ENCODE data around the gene HLA-E. TPM values are rescaled to one million over a fixed set of nuclear protein-coding genes. Genes with fewer than 3 reads are reported as not detected.
"Not testable (repeated sequence)": the region's sequence is repeated elsewhere in the genome, so short reads cannot be mapped to it uniquely, and the experiment has no call there.

Gene HLA-E
- total RNA-seq, 1 donor from 2014 or later, result 115 TPM

- DNase-seq, result no peak
These were observed 7.9 kb upstream of the HLA-E start for GRCh38 chr6:30481211-30481964.

- peak; percentile 30 for DNase-seq
These were observed 7.2 kb upstream of the HLA-E start for GRCh38 chr6:30481965-30482644.

GRCh38 chr6:30483677-30484279, 5.5 kb upstream of the HLA-E start:
- DNase-seq, result peak; percentile 12

GRCh38 chr6:30485236-30485635, 4.1 kb upstream of the HLA-E start:
- no peak for DNase-seq

GRCh38 chr6:30487926-30488325, 1.4 kb upstream of the HLA-E start:
- no peak for DNase-seq

- DNase-seq, result not testable (repeated sequence)
These were observed 620 bp upstream of the HLA-E start for GRCh38 chr6:30488697-30489080.

GRCh38 chr6:30490026-30490876, 942 bp downstream of the HLA-E start:
- no peak for DNase-seq

GRCh38 chr6:30491291-30491953, 2.1 kb downstream of the HLA-E start:
- DNase-seq, result not testable (repeated sequence)

- DNase-seq, result no peak
These were observed 3.0 kb downstream of the HLA-E start for GRCh38 chr6:30491991-30492952.

GRCh38 chr6:30493643-30494250, 4.4 kb downstream of the HLA-E start:
- DNase-seq, result no peak

- no peak for DNase-seq
These were observed 5.1 kb downstream of the HLA-E start for GRCh38 chr6:30494291-30494861.

GRCh38 chr6:30495060-30495459, 5.8 kb downstream of the HLA-E start:
- DNase-seq, result not testable (repeated sequence)

GRCh38 chr6:30495993-30496392, 6.7 kb downstream of the HLA-E start:
- no peak for DNase-seq

- not testable (repeated sequence) for DNase-seq
These were observed 7.9 kb downstream of the HLA-E start for GRCh38 chr6:30497261-30497599.

GRCh38 chr6:30497714-30498113, 8.4 kb downstream of the HLA-E start:
- no peak for DNase-seq

GRCh38 chr6:30498705-30499104, 9.4 kb downstream of the HLA-E start:
- not testable (repeated sequence) for DNase-seq

- no peak for DNase-seq
These were observed 11.4 kb downstream of the HLA-E start for GRCh38 chr6:30500421-30501355.
